Transverse colon (tissue), 4 donors: ENCODE data around the gene CLEC4M. TPM values are rescaled to one million over a fixed set of nuclear protein-coding genes. Genes with fewer than 3 reads are reported as not detected.
"Not testable (repeated sequence)": the region's sequence is repeated elsewhere in the genome, so short reads cannot be mapped to it uniquely, and the experiment has no call there.

Experiments used
- DNase-seq: peaks from one replicate; pipeline ENCODE4 v3.0.0-alpha.2; 2019
- H3K27ac ChIP-seq, 4 donors: fragments of 200-600 bp; sonication (generic); 2 replicates each; pipeline ENCODE4 v1.5.1; 2016 to 2018; ENCODE audit warnings: inconsistent platforms in 4 of 4
- H3K27me3 ChIP-seq: fragments of 200-600 bp; sonication (generic); 2 replicates; pipeline ENCODE4 v1.5.1; 2017; ENCODE audit warnings: inconsistent platforms
- H3K36me3 ChIP-seq, 4 donors: fragments of 200-600 bp; sonication (generic); 2 replicates each; pipeline ENCODE4 v1.5.1; 2017 to 2019; ENCODE audit warnings: inconsistent platforms in 4 of 4
- H3K4me1 ChIP-seq, 4 donors: fragments of 200-600 bp; sonication (generic); 2 replicates each; pipeline ENCODE4 v1.5.1; 2017 to 2020; ENCODE audit warnings: inconsistent platforms in 4 of 4
- H3K4me3 ChIP-seq, 4 donors: fragments of 200-600 bp; sonication (generic); 1 replicate in 1 of 4; 2 replicates in 3 of 4; pipeline versions ENCODE4 v1.5.1 to v1.6.1; 2017 to 2019; ENCODE audit warnings: inconsistent platforms in 4 of 4
- H3K9me3 ChIP-seq, 2 donors: fragments of 200-600 bp; sonication (generic); 2 replicates each; pipeline ENCODE4 v1.5.1; 2017 to 2019; ENCODE audit warnings: inconsistent platforms in 2 of 2
- CTCF ChIP-seq, 5 experiments: fragments of 200-600 bp in 3 of 5; fragments of 450-650 bp in 2 of 5; sonication (generic) in 3 of 5; IDR thresholded peaks; 1 replicate in 2 of 5; 2 replicates in 3 of 5; pipeline ENCODE4 v1.5.1; 2016 to 2017; ENCODE audit warnings: antibody characterized with exemption in 5 of 5, inconsistent platforms in 3 of 5, mild to moderate bottlenecking in 2 of 5, moderate library complexity in 1 of 5
- EP300 ChIP-seq: sonication (generic); formaldehyde crosslinking; IDR thresholded peaks from one replicate; pipeline ENCODE4 v1.6.1; 2017; ENCODE audit warnings: antibody characterized with exemption, low read depth
- POLR2A ChIP-seq: fragments of 450-650 bp; IDR thresholded peaks from one replicate; pipeline ENCODE4 v1.6.1; 2016; ENCODE audit warnings: antibody characterized with exemption, mild to moderate bottlenecking, moderate library complexity
- POLR2AphosphoS5 ChIP-seq, 3 donors: sonication (generic); formaldehyde crosslinking; IDR thresholded peaks; one replicate each; pipeline ENCODE4 v1.6.1; 2016; ENCODE audit warnings: antibody characterized with exemption in 3 of 3
- WGBS, 2 donors: methylation state at CpG; one replicate each; pipeline ENCODE4 v1.1.5; 2018; ENCODE audit warnings: low coverage in 1 of 2; 5-methylcytosine and 5-hydroxymethylcytosine counted together
- in situ Hi-C, 4 donors: fragments of 200-750 bp; cut with MboI; loops; one replicate each; pipeline versions ENCODE4 v1.15.0 to v1.15.1; 2017; ENCODE audit warnings: low sequenced_read_pairs in 3 of 4, low pct_ligation_motif_present in 1 of 4, low pct_unique_long_range_greater_than_20kb in 1 of 4
- intact Hi-C: fragments of 100-400 bp; cut with DNase I; formaldehyde crosslinking; loops from one replicate; pipeline ENCODE4 v1.15.1; 2023; ENCODE audit warnings: low total_unique reads
- total RNA-seq, 4 donors: library from RNA; depleted of rRNA; stranded (reverse); fragments of >200 nt; gene quantifications; one replicate each; pipeline ENCODE4 v1.1.0, GENCODE V29; 2016

Gene CLEC4M
- total RNA-seq, 4 donors from 2014 or later: 0.16 TPM; not detected in 3

GRCh38 chr19:7744199-7744786, 18.8 kb upstream of the CLEC4M start:
- Histone ChIP-seq H3K27me3 (peaks cover 18% of the 10 kb centered on the region), H3K4me1 (no peaks in the 10 kb centered on the region), H3K4me3 (no peak overlapping the region), H3K36me3 (no peaks in the 10 kb centered on the region), H3K9me3 (no peaks in the 10 kb centered on the region), H3K27ac (no peak overlapping the region)
- TF ChIP-seq POLR2A (no peak), CTCF (IDR thresholded peaks at IDR 0.05) (no peak), POLR2AphosphoS5 (IDR thresholded peaks at IDR 0.05) (no peak), EP300 (no peak)
- no peak for DNase-seq
- 44 to 50% methylated on average over 2 to 5 of the region's 5 CpGs for WGBS, 2 donors
- in situ Hi-C loops: no loop called here
- intact Hi-C loops: no loop called here

GRCh38 chr19:7744871-7745650, 18.0 kb upstream of the CLEC4M start:
- intact Hi-C loops: no loop called here
- in situ Hi-C loops: no loop called here
- H3K4me1 ChIP-seq: no peaks in the 10 kb centered on the region
- peaks cover 18% of the 10 kb centered on the region for H3K27me3 ChIP-seq
- WGBS, 2 donors: 78% methylated on average over 12 of the region's 12 CpGs; no CpG with 5 or more reads in 1 of the 2 donors
- no peak for TF ChIP-seq CTCF (IDR thresholded peaks at IDR 0.05)
- no peaks in the 10 kb centered on the region for H3K36me3 ChIP-seq
- no peak for DNase-seq
- H3K4me3 ChIP-seq: no peak overlapping the region
- H3K9me3 ChIP-seq: no peaks in the 10 kb centered on the region
- no peak overlapping the region for H3K27ac ChIP-seq

DNA sequence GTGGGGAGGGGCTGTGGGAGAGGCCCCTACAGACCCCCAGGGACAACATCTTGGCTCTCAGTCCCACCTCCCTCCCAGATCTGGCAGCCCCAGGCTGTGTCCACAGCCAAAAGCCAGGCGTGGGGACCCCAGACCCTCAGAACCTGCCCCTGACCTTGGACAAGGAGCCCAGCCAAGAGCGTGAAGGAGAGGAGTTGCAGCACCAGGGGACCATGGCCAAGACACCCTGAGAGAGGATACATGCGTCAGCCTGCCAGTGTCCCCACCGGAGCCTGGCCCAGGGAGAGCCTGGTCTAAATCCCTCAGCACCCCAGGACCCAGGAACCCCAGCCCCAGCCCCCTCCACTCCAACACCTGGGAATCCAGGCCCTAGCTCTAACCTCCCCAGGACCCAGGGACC, 16.7 kb upstream of the CLEC4M start:
- H3K36me3 ChIP-seq, intact Hi-C loops, H3K9me3 ChIP-seq, DNase-seq, H3K4me3 ChIP-seq, H3K4me1 ChIP-seq, H3K27ac ChIP-seq, in situ Hi-C loops: not testable (repeated sequence)
- peaks cover 18% of the 10 kb centered on the region for H3K27me3 ChIP-seq
- WGBS, 2 donors: 85% methylated on average over 4 of the region's 4 CpGs; no CpG with 5 or more reads in 1 of the 2 donors

DNA sequence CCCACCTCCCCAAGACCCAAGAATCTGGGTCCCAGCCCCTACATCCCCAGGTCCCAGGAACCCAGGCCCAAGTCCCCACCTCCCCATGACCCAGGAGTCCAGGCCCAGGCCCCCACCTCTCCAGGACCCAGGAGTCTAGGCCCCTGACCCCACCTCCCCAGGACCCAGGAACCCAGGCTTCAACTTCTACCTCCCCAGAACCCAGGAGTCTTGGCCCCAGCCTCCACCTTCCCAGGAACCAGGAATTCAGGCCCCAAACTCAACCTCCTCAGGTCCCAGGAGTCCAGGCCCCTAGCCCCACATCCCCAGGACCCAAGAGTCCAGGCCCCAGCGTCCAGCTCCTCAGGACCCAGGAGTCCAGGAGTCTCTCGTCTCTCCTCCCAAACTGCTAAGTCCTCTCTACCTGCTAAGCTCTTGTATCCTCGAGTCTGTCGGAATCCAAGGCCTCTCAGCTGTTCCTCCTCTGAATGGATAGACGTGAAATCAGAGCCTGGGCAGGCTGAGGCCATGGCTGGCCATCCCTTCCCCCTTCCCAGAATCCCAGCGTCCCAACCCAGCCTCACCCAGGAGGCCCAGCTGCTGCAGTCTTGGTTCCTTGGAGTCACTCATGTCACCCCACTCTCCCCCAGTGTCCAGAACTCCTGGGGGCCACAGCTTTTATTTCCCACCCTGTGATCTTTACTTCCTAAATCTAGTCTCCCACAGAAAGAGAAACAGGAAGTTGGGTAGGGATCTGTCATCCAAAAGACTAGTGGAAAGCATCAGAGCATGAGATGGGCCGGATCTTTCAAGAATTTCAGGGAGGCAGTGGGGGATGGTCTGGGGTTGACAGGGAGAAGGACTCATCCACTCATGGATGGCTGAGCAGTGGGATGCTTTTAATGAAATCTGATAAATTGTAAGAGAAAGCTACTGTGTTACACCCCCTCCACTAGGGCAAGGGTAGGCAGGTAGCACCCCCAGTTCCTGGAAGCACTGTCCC, 15.8 kb upstream of the CLEC4M start, which contains the start of gene CD209:
CD209 (minus strand) TSS at position 632 of the 982 bp plus-strand sequence; CDS start at position 609, 23 bp downstream.
- intact Hi-C loops: no loop called here
- H3K9me3 ChIP-seq: no peaks in the 10 kb centered on the region
- H3K36me3 ChIP-seq: no peaks in the 10 kb centered on the region
- H3K4me1 ChIP-seq: no peaks in the 10 kb centered on the region
- 55 to 60% methylated on average over 1 to 7 of the region's 7 CpGs for WGBS, 2 donors
- H3K27ac ChIP-seq: peak within 1 kb of the TSS in 2 of 4 donors; percentile 1 to 24
- no peak for TF ChIP-seq EP300
- TF ChIP-seq POLR2AphosphoS5 (IDR thresholded peaks at IDR 0.05): no peak
- no peak for TF ChIP-seq POLR2A
- TF ChIP-seq CTCF (IDR thresholded peaks at IDR 0.05): no peak
- DNase-seq: no peak
- in situ Hi-C loops: no loop called here
- H3K27me3 ChIP-seq: peaks cover 18% of the 10 kb centered on the region
- H3K4me3 ChIP-seq: no peak within 1 kb of the TSS
